GM19351 (cell line): ENCODE results near the gene FARS2.
"Not testable (repeated sequence)": the region's sequence is repeated elsewhere in the genome, so short reads cannot be mapped to it uniquely, and the experiment has no call there.

Experiments
- ATAC-seq: cut with Tn5 transposase; IDR thresholded peaks from one replicate; pipeline ENCODE4 v1.9.1; 2021; ENCODE audit warnings: mild to moderate bottlenecking, moderate library complexity; ENCODE audit not compliant: unreplicated experiment

Gene FARS2

DNA sequence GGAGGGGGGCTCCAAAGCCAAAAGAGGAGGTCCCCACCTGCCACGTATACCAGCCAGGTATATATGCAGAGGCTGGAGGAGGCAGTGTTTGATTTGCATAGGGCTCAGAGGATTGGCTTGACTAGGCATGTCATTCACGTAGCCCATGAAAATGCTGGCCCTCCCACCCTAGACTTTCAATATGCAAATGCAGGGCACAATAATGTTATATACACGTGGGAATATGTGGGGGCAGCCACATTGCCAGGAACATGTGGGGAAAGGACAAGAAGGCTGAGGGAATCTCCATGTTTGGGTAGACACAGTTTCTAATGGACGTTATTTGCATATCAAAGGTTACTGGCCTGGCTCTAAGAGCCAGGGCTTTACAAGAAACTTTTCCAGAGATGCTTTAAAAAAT is 301.8 kb downstream of the FARS2 start:
- ATAC-seq = no peak

GRCh38 chr6:5564746-5565145 is 303.4 kb downstream of the FARS2 start:
- not testable (repeated sequence) for ATAC-seq

DNA sequence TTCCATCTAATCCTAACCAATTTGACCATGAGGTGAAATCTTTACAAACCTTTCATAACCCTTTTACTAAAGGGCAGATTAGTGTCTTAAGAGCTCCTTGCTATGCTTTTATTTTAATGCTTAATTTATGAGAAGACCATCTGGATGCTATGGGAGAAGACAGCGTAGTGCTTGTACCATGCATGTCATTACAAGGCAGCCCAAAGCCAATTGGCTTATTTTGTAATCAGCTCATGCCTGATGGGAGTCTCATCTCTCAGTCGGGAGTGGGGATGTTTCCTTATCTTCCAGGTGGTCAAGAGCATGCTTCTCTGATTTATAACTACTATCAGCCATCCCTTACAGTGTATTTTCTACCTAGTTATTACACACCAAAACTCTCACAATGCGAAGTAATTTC is 304.7 kb downstream of the FARS2 start:
- ATAC-seq = no peak

GRCh38 chr6:5566718-5567117 is 305.4 kb downstream of the FARS2 start:
- ATAC-seq = peak; percentile 53

- peak; percentile 69 for ATAC-seq
Observed at GRCh38 chr6:5567352-5567751, 306.0 kb downstream of the FARS2 start.

DNA sequence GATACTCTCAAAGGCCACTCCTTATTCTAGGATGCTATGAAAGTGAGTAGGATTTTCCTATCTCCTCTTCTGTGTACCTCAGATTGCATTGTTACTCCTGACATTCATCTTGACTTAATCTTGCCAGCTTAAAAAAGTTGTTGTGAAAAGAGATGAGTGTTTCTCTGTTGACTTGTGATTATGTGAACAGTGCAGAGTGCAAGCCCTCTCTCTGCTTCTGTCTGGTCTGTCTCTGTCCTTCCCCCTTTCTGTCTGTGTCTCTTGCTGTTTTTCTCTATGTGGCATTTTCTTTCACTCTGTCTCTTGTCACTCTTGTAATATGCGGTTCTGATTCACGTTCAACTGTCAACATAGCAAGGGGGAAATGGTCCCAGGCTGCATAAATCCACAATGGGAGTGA is 306.6 kb downstream of the FARS2 start:
- no peak for ATAC-seq

DNA sequence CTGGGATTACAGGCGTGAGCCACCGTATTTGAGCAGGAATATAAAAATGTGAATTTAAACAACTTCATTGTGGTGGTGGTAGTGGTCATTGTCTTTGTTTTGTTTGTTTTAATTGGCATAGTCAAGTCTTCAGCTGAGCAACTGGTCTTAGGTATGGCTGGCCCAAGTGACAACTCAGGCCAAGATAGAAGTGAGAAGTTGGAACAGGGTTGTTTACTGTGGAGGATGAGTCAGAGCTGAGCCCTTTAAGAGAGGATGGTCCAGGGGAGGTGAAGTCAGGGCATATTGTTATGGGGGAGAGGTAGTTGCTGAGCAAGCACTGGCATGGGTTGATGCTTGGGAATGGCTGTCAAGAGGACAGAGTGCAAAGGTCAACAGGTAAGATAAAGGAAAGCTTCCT is 308.2 kb downstream of the FARS2 start:
- no peak for ATAC-seq

DNA sequence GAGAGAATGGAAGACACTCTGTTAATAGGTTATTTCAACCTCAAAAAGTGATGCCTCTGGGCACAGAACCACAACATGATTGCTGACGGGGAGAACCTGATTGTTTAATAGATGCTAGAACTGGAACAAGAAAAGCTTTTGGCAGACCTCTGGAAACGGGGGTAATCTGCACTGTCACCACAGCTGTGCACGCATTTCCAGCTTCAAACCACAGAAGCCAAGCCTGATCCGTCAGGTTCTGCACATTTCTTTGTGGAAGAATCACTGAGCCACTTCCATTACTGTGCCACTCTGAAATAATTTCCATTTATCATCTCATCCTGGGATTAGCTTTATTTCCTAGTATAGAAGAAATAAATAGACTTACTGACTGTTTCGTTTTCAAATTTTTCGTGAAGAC is 309.3 kb downstream of the FARS2 start:
- ATAC-seq = no peak

GRCh38 chr6:5580736-5581581 is 319.6 kb downstream of the FARS2 start:
- no peak for ATAC-seq

GRCh38 chr6:5582762-5583161 is 321.4 kb downstream of the FARS2 start:
- ATAC-seq = no peak

- ATAC-seq = no peak
Observed at GRCh38 chr6:5583528-5583927, 322.2 kb downstream of the FARS2 start.

DNA sequence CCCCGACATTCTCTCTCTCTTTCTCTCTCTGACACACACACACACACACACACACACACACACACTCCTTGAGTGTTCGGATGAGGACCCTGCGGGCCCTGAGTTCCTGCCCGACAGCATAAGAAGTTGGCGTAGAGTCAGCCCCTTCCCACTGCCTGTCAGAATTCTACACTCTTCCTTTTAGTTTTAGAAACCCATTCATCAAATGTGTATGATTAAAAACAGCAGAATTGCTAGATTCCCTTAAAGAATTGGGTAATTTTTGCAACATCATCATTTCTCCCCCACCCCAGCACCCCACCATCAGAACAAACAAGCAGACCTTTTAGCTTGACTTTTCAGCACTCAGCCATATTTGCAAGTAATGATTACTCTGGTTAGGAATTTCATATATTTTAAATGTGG is 322.8 kb downstream of the FARS2 start:
- ATAC-seq = no peak

DNA sequence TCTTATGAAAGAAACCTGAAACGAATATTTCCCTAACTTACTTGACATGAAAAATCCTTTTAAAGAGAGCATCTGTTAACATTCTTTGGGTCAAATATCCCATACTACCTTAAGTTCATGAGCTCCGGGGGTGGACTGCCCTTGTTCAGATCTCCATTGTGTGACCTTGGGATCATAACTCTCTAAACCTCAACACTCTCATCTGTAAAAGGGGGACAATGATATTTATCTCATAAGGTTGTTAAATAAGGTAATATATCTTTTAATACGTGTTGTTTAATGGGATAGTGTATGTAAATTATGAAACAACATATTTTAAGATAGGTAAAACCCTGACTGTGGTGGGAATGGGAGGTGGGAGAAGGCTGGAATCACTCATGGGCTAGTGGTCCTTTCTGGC is 326.3 kb downstream of the FARS2 start:
- ATAC-seq = no peak

GRCh38 chr6:5589422-5590141 is 328.3 kb downstream of the FARS2 start:
- no peak for ATAC-seq

GRCh38 chr6:5590187-5590586 is 328.9 kb downstream of the FARS2 start:
- no peak for ATAC-seq

DNA sequence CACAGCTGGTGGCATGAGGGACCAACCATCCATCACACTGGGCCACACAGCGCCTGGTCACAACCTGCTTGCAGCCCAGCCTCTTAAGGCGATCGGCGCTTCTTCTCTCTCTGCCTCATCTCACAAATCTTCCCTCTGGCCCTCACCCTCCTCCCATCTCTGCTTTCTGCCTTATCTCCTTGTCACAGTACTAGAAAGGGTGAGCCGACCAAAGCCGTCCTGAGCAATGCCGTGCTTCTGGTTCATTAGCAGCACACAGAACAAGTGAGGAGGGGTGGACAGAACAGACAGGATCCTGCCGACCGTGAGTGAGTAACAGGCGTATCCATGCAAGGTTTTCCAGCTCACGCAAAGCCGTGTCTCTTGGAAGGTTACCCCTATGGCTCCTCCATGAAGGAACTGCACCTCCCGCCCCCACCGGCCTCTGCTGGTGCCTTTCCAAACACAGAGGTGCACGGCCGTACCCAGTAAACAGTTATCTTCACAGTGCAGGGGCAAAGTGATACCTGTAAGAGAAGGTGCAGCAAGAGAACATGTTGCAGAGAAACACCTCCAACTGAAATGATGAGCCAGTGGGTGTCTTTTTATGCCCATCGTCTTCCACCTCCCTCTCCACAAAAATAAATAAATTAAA is 331.7 kb downstream of the FARS2 start:
- no peak for ATAC-seq

GRCh38 chr6:5595184-5595583 is 333.9 kb downstream of the FARS2 start:
- no peak for ATAC-seq

- no peak for ATAC-seq
Observed at GRCh38 chr6:5597413-5597812, 336.1 kb downstream of the FARS2 start.

DNA sequence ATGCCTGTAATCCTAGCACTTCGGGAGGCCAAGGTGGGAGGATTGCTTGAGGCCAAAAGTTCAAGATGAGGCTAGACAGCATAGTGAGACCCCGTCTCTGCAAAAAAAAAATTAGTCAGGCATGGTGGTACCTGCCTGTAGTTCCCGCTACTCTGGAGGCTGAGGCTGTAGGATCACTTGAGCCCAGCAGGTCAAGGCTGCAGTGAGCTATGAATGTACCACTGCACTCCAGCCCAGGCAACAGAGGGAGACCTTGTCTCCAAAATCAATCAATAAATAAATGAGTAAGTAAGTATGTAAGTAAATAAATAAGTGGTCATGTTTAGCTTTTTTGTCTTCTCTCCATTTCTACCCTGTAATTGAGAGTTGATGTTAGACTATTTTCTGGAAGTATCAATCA is 336.8 kb downstream of the FARS2 start:
- no peak for ATAC-seq

GRCh38 chr6:5599127-5599526 is 337.8 kb downstream of the FARS2 start:
- ATAC-seq = no peak

DNA sequence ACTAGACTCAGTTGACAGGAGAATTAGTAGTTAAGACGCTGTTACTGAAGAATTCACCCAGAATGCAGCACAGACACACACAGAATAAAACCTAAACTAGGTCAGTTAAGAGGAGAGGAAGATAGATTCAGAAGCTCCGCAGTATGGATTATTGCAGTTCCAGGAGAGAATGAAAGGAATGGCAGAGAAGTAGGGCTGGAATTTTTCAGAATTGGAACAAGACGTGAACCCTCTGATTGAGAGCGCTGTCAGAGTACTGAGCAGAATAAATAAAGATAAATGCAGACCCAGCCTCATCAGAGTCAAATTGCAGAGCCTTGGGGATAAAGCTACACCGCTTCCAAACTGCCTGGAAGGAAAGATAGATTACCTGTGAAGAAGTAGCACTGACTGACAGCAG is 344.6 kb downstream of the FARS2 start:
- no peak for ATAC-seq

- ATAC-seq = no peak
Observed at GRCh38 chr6:5606546-5606945, 345.2 kb downstream of the FARS2 start.
